Measurements from ENCODE around the gene SLC22A17.
A peak's percentile ranks its signal among the peaks of the same experiment; 100 is the strongest.

Gene SLC22A17

GRCh38 chr14:23360496-23360895, 7.8 kb upstream of the SLC22A17 start:
- DNase-seq: peak; percentile 47

DNA sequence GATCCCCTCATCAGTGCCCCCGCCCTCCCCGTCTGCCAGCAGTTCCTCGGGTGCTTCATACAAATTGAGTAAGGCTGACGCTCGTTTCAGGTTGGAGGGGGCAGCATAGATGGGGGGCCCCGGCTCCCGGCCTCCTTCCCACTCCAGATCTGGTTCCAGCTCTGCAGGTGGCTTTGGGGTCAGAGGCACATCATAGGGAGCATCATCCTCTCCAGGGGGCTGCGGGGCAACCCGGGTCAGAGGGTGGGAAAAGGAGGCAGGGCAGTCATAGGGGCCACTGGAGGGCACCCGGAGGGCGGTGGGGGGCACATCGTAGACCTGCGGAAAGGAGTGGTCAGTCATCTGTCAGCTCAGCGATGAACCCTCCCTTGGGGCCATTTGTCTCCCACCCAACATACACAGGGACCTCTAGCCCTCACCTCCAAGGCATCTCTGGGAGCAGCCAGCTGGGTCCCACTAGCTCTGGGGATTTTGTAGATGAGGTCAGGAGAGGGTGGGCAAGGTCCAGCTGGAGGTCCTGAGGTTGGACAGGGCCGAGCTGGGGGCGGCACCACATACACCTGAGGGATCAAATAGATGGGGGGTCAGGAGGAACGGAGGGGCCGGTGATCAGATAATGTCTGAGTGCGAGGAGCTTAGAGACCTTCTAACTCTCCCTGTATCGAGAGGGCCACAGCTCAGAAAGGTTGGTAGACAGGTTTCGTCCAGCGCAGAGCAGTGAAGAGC, 7.2 kb upstream of the SLC22A17 start:
- no peak for DNase-seq

DNA sequence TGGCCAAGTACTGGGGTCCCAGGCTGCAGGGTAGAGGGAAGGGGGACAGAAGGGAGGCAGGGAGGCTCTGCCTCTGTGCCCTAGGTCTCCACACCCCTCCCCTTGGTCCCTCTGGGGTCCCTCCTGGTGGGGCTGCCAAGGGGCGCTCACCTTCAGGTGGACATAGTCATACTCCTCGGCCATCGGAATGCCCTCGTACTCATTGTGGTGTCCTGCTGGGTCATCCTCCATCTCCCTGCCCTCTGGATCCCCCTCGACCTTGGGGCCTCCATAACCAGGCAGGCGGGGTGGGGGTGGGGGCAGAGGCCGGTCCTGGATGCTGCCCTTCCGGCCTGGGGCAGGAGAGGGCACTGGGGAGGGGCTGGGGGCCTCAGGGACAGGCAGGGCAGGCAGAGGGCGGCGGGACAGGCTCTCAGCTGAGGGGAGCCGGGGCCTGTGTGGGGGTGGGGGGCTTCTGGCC, 6.5 kb upstream of the SLC22A17 start:
- DNase-seq: no peak

GRCh38 chr14:23358553-23359166, 6.0 kb upstream of the SLC22A17 start:
- DNase-seq: no peak

DNA sequence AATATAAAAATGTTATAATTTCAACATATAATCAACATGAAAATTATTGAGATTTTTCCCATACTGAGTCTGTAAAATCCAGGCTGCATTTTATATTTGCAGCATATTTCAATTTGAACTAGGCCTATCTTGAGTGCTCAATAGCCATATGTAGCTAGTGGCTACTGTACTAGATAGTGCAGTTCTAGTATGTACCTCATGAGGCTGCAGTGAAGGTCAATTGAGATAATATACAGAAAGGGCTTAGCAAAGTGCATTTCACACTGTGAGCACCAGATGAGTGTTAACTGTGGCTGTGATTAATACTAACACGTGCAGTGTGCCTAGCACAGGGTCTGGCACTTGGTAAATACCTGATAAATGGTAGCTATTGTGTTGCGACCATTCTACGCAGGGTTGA, 5.4 kb upstream of the SLC22A17 start:
- peak; percentile 7 for DNase-seq

GRCh38 chr14:23357261-23357660, 4.6 kb upstream of the SLC22A17 start:
- DNase-seq: no peak

DNA sequence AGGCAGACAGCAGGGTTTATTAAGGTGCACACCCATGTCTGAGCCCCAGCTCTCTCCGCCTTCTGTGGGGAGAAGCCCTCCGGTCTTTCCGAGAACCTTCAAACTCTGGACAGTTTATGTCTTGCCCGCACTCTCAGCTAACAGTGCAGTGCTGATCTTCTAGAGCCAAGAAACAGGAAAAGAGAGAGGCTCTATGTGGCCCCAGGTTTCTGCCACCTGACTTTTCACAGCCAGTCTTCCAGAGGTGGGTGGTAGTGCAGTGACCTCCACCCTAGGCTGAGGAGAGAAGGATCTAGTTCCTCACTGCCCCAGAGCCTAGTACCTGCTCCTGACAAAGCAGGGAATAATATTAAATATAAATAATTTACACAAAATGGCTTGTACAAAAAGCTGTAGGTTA, 4.0 kb upstream of the SLC22A17 start:
- no peak for DNase-seq

- peak; percentile 1 for DNase-seq
These were observed 3.3 kb upstream of the SLC22A17 start for GRCh38 chr14:23355871-23356435.

DNA sequence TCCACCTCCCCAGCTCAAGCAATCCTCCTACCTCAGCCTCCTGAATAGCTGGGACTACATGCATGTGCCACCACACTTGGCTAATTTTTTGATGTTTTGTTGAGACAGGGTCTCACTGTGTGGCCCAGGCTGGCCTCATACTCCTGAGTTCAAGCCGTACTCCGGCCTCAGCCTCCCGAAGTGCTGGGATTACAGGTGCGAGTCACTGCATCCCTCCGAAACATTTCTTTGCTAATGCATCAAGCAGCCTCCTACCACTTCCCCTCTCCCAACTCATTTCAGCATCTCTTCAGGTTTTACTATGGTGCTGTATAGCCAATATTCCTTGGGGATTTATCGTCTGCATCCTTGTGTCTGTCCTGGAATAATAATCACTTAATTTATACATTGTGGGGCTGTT, 2.3 kb upstream of the SLC22A17 start:
- DNase-seq: no peak

DNA sequence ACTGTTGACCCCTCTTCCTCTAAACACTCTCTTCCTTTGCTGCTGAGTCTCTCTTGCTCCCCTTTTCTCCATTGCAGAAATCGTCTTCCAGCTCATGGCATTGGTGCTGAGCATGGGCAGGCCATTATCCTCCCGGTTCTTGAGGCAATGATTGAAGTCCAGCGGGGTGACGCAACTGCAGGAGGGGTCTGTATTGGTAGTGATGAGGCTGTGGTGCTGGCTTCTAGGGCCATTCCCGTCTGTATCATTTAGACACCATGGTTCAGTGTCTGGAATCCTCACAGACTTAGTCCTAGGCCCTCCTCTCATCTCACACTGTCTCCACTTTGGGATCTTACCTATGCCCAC, 720 bp upstream of the SLC22A17 start:
- DNase-seq: no peak

DNA sequence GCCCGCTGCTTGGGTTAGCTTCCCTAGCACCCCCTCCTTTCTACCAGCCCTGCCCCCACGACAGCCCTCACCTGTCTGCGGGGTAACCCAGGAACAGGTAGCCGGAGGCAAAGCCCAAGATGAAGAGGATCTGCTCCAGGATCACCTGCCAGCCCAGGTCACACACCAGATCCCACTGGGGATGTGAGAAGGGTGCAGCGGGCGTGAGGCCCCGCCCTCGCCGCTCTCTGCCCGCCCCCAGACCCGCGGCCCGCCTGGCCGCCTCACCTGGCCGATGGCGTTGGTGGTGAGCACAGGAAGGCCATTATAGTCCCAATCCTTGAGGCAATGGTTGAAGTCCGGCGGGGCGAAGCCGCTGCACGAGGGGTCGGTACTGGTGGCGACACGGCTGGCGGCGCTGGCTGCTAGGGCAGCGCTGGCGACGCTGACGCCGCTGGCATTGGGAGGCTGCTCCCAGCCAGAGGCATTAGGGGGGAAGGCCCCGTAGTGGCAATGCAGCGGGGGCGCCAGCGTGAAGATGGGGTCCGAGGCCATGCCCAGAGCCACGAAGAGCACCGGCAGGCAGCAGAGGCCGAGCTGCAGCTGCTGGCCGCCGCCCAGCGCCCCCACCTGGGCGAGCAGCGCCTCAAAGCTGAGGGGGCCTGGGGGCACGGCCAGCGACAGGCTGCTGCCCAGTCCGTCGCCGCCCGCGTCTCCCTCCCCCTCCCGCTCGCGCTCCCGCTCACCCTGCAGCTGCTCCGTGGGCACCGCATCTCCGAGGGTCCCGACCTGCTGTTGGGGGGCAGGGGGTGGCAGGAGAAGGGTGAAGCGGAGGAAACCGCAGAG, 794 bp downstream of the SLC22A17 start:
- DNase-seq: no peak

- no peak for DNase-seq
These were observed 3.4 kb downstream of the SLC22A17 start for GRCh38 chr14:23349156-23349845.

DNA sequence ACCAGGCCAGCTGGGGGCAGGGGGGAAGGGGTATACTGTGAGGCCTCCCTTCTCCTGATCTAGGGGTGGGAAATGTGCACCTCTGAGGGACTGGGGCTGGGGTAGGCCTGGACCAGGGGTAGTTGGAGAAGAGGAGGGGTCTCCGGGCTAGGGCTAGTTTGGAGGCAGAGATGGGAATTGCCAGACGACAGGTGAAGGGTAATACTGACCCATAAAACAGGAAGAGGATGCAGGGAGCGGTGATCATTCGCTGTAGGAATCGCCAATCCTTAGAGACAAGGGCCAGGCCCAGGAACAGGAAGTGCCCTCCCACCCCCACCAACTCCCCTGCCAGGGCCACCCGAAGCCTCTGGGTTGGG, 4.4 kb downstream of the SLC22A17 start:
- no peak for DNase-seq

- no peak for DNase-seq
These were observed 5.0 kb downstream of the SLC22A17 start for GRCh38 chr14:23347406-23348296.

GRCh38 chr14:23346693-23347405, 5.8 kb downstream of the SLC22A17 start:
- no peak for DNase-seq

- no peak for DNase-seq
These were observed 6.5 kb downstream of the SLC22A17 start for GRCh38 chr14:23345987-23346692.

DNA sequence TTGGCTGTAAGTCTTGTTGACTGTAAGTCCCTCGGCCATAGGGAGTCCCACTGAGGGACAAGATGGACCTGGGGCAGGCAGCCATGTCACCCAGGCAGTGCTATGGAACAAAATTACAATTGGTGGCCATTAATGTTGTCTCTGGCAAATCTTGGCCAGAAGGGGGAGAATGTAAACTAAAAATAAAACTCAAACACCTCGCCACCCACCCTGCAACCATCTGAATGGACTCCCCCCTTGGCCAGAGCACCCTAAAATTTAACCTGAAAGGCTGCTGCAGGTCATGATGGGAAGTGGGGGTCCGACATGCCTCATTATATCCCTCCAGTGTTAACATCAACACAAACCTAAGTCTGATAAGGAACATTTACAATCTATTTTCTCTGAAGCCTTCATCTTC, 8.2 kb downstream of the SLC22A17 start:
- DNase-seq: no peak

GRCh38 chr14:23339506-23340268, 13.0 kb downstream of the SLC22A17 start:
- DNase-seq: no peak

DNA sequence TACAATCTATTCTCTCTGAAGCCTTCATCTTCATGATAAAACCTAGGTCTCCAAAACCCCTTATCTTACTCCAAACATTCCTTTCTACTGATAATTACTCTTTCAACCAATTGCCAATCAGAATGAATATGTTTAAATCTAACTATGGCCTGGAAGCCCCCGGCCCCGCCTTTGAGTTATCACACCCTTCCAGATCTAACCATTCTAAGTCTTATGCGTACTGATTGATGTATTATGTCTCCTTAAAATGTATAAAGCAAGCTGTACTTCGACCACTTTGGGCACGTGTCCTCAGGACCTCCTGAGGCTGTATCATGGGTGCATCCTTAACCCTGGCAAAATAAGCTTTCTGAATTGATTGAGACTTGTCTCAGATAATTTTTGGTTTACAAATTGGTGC, 17.1 kb downstream of the SLC22A17 start:
- DNase-seq: no peak

All from RPMI8226 (cell line).